SU-DHL-6 (cell line): Measurements from ENCODE around the gene LRFN2.

Experiments
- CTCF ChIP-seq: fragments of 200-600 bp; sonication (generic); IDR thresholded peaks from one replicate; pipeline ENCODE4 v1.5.1; 2017; ENCODE audit warnings: antibody characterized with exemption, mild to moderate bottlenecking, low read length, moderate library complexity; ENCODE audit not compliant: insufficient read depth, poor library complexity, severe bottlenecking
- EZH2phosphoT487 ChIP-seq: fragments of 200-600 bp; sonication (generic), shearing (Covaris generic); conservative IDR thresholded peaks from 2 replicates; pipeline ENCODE4 v1.6.1; 2018; ENCODE audit warnings: mild to moderate bottlenecking, antibody characterized with exemption, low read length, moderate library complexity, mixed read lengths

GRCh38 chr6:40417031-40417430 is 170.1 kb downstream of the LRFN2 start:
- TF ChIP-seq CTCF (no peak), EZH2phosphoT487 (no peak)
